GM19395 (cell line): ENCODE results near the gene SDCCAG8.
"Not testable (repeated sequence)": the region's sequence is repeated elsewhere in the genome, so short reads cannot be mapped to it uniquely, and the experiment has no call there.

Source experiments
- ATAC-seq: cut with Tn5 transposase; IDR thresholded peaks from one replicate; pipeline ENCODE4 v1.9.1; 2021; ENCODE audit warnings: mild to moderate bottlenecking, moderate library complexity; ENCODE audit not compliant: unreplicated experiment

Gene SDCCAG8

DNA sequence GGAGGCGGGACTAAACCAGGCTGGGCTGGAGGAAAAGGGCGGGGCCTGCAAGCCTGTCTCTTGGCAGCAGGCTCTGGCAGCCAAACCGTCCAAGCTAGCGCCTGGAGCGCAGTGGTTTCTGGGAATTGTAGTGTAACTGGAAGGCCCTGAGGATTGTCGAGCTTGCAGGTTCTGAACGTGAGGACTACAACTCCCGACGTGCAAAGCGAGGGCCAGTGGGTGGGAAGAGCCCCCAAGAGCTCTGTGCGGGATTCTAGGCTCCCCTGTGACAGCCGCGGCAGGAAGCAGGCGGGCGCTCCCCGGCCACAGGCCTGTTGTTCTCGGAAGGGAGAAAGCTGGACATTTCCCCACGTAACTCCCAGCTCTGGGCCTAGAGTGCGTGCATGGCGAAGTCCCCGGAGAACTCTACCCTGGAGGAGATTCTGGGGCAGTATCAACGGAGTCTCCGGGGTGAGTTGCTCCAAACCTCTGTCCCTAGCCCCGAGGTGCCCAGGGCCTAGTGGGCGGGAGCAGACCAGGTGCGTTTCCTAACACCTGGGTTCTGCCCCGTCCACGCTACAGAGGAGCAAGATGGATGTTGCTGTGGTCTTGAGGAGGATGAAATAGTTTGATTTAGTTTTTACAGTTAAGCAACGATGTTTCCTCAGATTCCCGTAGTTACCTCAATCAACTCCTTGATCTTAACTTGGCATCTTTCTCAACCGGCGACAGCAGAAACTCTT is at the start of gene SDCCAG8:
Gene SDCCAG8, plus strand, starts transcription at position 251 of the 722 bp plus-strand sequence. Its CDS starts 133 bp downstream, at position 384.
- peak; percentile 79 for ATAC-seq

DNA sequence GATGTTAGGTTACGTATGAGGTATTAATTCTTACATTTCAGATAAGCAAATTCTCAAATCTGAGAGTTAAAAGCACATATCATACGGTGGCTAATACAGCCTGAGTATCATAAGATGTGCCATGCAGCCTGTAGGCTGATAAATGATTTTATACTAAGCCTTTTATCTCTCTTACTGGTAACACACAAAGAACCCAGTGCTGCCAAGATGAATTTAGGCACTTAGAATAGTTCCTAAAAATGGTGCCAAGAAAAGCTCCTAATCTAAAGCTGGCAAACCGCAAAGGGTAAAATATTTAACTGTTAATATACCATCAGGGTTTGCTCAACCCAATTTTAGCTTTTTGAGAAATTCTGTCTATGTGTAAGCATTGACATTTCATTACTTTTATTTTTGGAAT is 43.9 kb upstream of the SDCCAG8 start:
- ATAC-seq: not testable (repeated sequence)

- ATAC-seq: no peak
Measured at GRCh38 chr1:243213045-243213787, 42.6 kb upstream of the SDCCAG8 start.

DNA sequence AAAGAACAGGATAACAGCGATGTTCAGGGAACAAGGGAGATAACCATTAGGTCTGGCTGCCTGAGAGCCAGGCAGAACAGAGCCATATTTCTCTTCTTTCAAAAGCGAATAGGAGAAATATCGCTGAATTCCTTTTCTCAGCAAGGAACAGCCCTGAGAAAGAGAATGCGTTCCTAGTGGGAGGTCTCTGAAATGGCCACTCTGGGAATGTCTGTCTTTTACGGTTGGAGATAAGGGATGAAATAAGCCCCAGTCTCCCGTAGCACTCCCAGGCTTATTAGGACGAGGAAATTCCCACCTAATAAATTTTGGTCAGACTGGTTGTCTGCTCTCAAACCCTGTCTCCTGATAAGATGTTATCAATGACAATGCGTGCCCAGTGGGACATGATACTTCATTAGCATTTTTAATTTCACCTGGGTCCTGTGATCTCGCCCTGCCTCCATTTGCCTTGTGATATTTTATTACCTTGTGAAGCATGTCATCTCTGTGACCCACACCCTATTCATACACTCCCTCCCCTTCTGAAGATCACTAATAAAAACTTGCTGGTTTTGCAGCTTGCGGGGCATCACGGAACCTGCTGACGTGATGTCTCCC is 40.5 kb upstream of the SDCCAG8 start:
- ATAC-seq: not testable (repeated sequence)

GRCh38 chr1:243216741-243217140 is 39.1 kb upstream of the SDCCAG8 start:
- no peak for ATAC-seq

DNA sequence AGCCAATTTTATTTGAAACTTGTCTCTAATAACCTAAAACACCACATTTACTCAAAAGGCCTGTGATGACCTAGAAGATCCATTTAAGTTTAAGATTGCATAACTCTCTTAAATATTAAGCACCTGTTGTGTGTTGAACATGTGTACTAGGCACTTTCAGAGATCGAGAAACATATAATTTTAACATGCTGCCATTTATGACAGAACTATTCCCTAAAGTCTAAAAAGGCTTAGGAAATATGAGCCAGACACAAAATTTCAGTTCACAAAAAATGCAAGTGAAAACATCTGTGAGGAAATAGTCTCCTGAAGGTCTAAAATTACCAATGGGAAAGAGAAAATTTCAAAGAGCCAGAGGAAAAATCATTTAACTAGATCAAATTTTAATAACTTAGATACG is 38.5 kb upstream of the SDCCAG8 start:
- no peak for ATAC-seq

- ATAC-seq: no peak
Measured at GRCh38 chr1:243218059-243218458, 37.8 kb upstream of the SDCCAG8 start.

DNA sequence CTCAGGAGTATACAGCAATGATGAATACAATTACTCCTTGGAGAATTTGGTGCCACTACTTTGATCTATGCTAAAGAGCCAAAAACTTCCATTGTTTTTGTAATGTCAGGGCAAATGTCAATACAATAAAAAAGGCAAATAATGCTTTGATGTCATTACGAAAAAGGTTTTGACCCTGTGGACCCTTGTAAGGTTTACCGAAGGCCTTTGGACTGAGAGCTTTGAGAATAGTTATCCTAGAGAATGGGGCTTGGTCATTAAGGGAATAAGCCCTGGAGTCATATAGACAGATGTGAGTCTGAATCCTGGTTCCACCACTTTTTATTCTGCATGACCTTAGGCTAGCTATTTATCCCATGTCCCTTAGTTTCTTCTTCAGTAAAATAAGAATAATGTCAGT is 28.2 kb upstream of the SDCCAG8 start:
- no peak for ATAC-seq

GRCh38 chr1:243229526-243229925 is 26.3 kb upstream of the SDCCAG8 start:
- ATAC-seq: no peak

DNA sequence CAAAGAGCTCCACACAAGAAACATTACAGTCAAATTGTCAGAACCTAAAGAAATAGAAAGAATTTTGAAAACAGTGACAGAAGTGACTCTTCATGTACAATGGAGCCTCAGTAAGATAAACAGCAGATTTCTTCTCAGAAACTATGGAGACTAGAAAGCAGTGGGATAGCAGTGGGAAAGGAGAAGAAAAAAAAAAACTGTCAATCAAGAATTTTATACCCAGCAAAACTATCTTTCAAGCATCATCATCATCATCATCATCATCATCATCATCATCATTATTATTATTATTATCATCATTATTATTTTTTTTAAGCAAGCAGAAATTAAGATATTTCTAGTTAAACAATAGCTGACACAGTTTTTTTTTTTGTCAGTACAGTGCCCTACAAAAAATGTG is 24.9 kb upstream of the SDCCAG8 start:
- no peak for ATAC-seq

DNA sequence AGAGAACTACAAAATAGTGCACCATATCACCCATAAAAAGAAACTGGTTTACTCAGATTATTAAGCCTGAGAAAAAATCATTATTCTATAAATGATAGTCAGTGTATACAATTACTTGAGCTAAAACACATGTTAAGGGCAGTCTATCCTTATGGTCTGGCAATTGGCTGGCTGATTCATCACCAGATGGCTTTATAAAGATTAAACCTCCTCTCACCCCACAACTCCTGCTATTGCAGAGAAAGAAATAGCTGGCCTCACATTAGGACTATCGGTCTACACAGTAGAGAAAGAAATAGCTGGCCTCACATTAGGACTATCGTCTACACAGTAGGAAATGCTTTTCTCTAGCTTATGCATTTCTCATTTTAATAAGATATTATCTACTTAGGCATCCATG is 21.9 kb upstream of the SDCCAG8 start:
- ATAC-seq: no peak

DNA sequence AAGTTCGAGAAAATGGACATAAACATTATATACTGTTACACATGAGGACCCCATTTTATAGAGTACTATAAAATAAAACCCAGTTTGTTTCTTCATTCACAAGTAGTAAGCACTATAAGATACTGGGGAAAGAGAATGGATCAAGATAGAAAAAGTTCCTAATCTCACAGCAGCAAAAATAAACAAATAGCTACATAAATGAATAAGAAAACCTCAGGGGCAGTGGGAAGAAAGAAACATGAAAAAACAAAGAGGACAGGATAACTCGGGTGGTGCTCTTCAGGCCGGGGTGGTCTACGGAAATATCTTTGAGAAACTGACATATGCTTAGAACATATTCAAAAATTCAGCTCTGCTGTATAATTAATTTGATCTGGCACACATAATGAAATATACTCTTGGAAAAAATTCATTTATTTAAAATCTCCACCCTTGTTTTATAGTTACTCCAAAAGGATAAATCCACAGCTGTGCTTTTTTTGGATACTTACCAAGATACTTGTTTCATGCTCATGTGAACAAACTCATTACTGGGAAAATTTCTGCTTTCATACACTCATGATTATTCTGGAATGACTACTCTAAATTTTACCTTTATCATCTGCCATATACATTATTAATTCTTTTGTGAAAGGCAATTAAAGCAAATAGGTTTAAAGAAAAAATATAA is 20.7 kb upstream of the SDCCAG8 start:
- ATAC-seq: no peak

- ATAC-seq: peak; percentile 87
Measured at GRCh38 chr1:243236604-243237252, 19.1 kb upstream of the SDCCAG8 start.

- ATAC-seq: peak; percentile 67
Measured at GRCh38 chr1:243244432-243244841, 11.4 kb upstream of the SDCCAG8 start.

- ATAC-seq: peak; percentile 47
Measured at GRCh38 chr1:243246916-243247315, 8.9 kb upstream of the SDCCAG8 start.

GRCh38 chr1:243247901-243248300 is 7.9 kb upstream of the SDCCAG8 start:
- ATAC-seq: no peak

DNA sequence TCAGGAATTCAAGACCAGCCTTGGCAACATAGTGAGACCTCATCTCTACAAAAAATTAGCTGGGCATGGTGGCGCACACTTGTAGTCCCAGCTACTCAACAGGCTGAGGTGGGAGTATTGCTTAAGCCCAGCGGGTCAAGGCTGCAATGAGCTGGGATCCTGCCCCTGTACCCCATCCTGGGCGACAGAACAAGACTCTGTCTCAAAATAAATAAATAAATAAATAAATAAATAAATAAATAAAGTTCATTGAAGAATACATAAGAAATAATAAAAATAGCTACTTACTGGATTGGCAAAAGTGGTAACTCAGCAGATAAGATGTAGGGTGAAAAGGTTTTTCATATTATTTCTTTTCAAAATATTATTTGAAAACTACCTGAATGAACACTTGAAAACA is 6.6 kb upstream of the SDCCAG8 start:
- no peak for ATAC-seq

- ATAC-seq: no peak
Measured at GRCh38 chr1:243250102-243250501, 5.7 kb upstream of the SDCCAG8 start.

DNA sequence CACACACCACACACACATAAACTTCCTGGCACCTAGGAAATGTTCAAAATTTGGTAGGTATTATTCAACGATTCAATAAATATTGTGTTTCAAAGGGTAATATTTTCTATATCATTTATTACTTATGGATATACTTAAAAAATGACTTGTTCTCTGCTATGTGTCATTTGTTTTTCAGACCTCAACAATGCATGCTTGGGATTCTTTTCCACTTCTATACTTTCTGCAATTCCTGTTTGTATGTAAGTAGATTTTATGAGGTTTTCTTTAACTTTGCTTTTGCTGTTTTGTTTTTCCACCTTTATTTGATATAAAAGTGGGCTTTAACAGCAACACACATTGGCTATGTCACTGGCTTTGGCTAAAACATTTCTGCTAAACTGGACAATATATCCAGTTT is 4.3 kb upstream of the SDCCAG8 start:
- ATAC-seq: no peak

DNA sequence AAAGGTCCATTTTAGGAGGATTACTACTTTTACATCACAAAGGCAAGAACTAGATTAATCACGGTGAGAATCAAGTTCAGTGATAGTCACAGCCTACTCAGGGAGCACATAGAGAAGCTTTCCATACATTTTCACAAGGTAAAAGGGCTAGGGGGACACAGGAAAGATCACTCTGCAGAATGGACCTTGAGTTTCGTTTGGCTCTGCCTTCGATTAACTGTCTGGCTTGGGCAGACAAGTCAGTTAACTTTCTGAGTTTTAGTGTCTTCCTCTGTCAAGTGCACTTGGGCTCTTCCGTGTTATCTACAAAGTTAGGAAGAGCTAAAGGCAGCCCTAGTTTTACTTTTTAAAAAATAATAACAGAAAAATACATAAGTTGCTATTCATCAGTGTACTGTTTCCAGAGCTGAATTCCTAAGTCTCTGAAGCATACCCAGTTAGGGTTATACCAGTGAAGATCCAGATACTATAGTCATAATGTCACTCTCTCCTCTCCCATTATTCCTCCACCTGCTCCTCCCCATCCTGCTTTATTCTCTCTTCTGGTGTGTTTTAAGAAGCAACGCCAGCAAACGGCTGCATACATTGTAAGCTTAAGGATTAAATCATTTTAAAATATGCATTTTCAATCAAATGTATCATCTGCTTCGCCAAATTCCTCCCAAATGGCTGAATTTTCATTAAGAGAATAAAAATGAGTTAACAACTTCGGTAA is 2.5 kb upstream of the SDCCAG8 start:
- ATAC-seq: no peak
